HG03135 (cell line): ENCODE data around the gene CBARP.
A peak's percentile ranks its signal among the peaks of the same experiment; 100 is the strongest.

ENCODE experiments used
- ATAC-seq: cut with Tn5 transposase; IDR thresholded peaks from one replicate; pipeline ENCODE4 v1.9.1; 2021; ENCODE audit warnings: mild to moderate bottlenecking, moderate library complexity; ENCODE audit not compliant: unreplicated experiment

CBARP gene

GRCh38 chr19:1275260-1275975 lies 37.6 kb upstream of the CBARP start, which contains the start of gene FAM174C:
TSS of gene FAM174C (plus strand) at chr19:1275530. CDS start at chr19:1275550, 20 bp downstream.
- ATAC-seq, result peak; percentile 69

GRCh38 chr19:1274852-1275259 lies 37.1 kb upstream of the CBARP start:
- ATAC-seq, result no peak

GRCh38 chr19:1274081-1274851 lies 36.5 kb upstream of the CBARP start:
- no peak for ATAC-seq

GRCh38 chr19:1273263-1274041 lies 35.6 kb upstream of the CBARP start:
- no peak for ATAC-seq

GRCh38 chr19:1272423-1273262 lies 34.8 kb upstream of the CBARP start:
- no peak for ATAC-seq

GRCh38 chr19:1271528-1272422 lies 34.0 kb upstream of the CBARP start:
- no peak for ATAC-seq

- ATAC-seq, result no peak
Measured at GRCh38 chr19:1270854-1271527, 33.2 kb upstream of the CBARP start.

GRCh38 chr19:1270213-1270853 lies 32.5 kb upstream of the CBARP start:
- ATAC-seq, result no peak

- ATAC-seq, result peak; percentile 20
Measured at GRCh38 chr19:1269478-1270212, 31.8 kb upstream of the CBARP start.

GRCh38 chr19:1269065-1269477 lies 31.3 kb upstream of the CBARP start, which contains the start of gene CIRBP:
TSS of gene CIRBP (plus strand) at chr19:1269332. CDS start at chr19:1270934, 1,602 bp downstream.
- ATAC-seq, result peak; percentile 47

- no peak for ATAC-seq
Measured at GRCh38 chr19:1268226-1269064, 30.6 kb upstream of the CBARP start.

GRCh38 chr19:1267477-1268225 lies 29.8 kb upstream of the CBARP start:
- ATAC-seq, result no peak

- ATAC-seq, result peak; percentile 13
Measured at GRCh38 chr19:1266916-1267476, 29.2 kb upstream of the CBARP start.

GRCh38 chr19:1266129-1266915 lies 28.5 kb upstream of the CBARP start:
- ATAC-seq, result peak; percentile 32

GRCh38 chr19:1265615-1266128 lies 27.9 kb upstream of the CBARP start:
- ATAC-seq, result no peak
